Activated CD4-positive, CD25-positive, alpha-beta regulatory T cell (primary cell): ENCODE data around the gene ARID3C.
"Not testable (repeated sequence)": the region's sequence is repeated elsewhere in the genome, so short reads cannot be mapped to it uniquely, and the experiment has no call there.

Experiments used
- DNase-seq, 4 experiments: peaks; one replicate each; lab custom pipeline; 2025; lab: John Stamatoyannopoulos, UW

The ARID3C gene

GRCh38 chr9:34651876-34652601, 23.2 kb upstream of the ARID3C start, which contains the start of gene IL11RA:
Gene IL11RA (plus strand): TSS chr9:34652185. CDS start chr9:34655218, 3,033 bp downstream.
- DNase-seq, result no peak

- DNase-seq, result no peak
Measured at GRCh38 chr9:34651321-34651720, 22.5 kb upstream of the ARID3C start.

- DNase-seq, result no peak
Measured at GRCh38 chr9:34650816-34651215, 21.9 kb upstream of the ARID3C start.

GRCh38 chr9:34648673-34649072, 19.8 kb upstream of the ARID3C start:
- no peak for DNase-seq

GRCh38 chr9:34647651-34648050, 18.8 kb upstream of the ARID3C start:
- no peak for DNase-seq

- DNase-seq, result no peak
Measured at GRCh38 chr9:34647084-34647403, 18.2 kb upstream of the ARID3C start.

GRCh38 chr9:34646211-34647083, 17.6 kb upstream of the ARID3C start, which contains the start of gene GALT:
Gene GALT (plus strand): TSS chr9:34646675. CDS start chr9:34646705, 30 bp downstream.
- peak; percentile 87 to 95 (median 92) for DNase-seq

- no peak for DNase-seq
Measured at GRCh38 chr9:34644766-34645314, 16.0 kb upstream of the ARID3C start.

- no peak for DNase-seq
Measured at GRCh38 chr9:34642679-34643078, 13.8 kb upstream of the ARID3C start.

- not testable (repeated sequence) for DNase-seq
Measured at GRCh38 chr9:34639322-34639721, 10.5 kb upstream of the ARID3C start.

- no peak for DNase-seq
Measured at GRCh38 chr9:34638138-34638445, 9.2 kb upstream of the ARID3C start.

GRCh38 chr9:34637356-34638137, 8.7 kb upstream of the ARID3C start, which contains the start of gene SIGMAR1:
Gene SIGMAR1 (minus strand): TSS chr9:34637787. CDS start chr9:34637697, 90 bp downstream.
- peak; percentile 85 to 90 (median 88) for DNase-seq

- DNase-seq, result peak in 1 of 4 experiments; percentile 18
Measured at GRCh38 chr9:34636791-34637355, 8.0 kb upstream of the ARID3C start.

GRCh38 chr9:34635556-34635955, 6.7 kb upstream of the ARID3C start:
- no peak for DNase-seq

GRCh38 chr9:34634551-34635248, 5.8 kb upstream of the ARID3C start:
- no peak for DNase-seq

GRCh38 chr9:34633851-34634550, 5.1 kb upstream of the ARID3C start:
- DNase-seq, result peak; percentile 48 to 64 (median 58)

- DNase-seq, result no peak
Measured at GRCh38 chr9:34633166-34633565, 4.3 kb upstream of the ARID3C start.

GRCh38 chr9:34630402-34631154, 1.7 kb upstream of the ARID3C start:
- no peak for DNase-seq

GRCh38 chr9:34629491-34629808, 584 bp upstream of the ARID3C start:
- DNase-seq, result no peak
